Ammon's horn (tissue), 1 donor: ENCODE data around the gene SCNN1G.
"Not testable (repeated sequence)": the region's sequence is repeated elsewhere in the genome, so short reads cannot be mapped to it uniquely, and the experiment has no call there.

Source experiments
- DNase-seq: peaks from one replicate; pipeline ENCODE4 v3.0.0-alpha.2; 2016; ENCODE audit warnings: low spot score

SCNN1G gene

DNA sequence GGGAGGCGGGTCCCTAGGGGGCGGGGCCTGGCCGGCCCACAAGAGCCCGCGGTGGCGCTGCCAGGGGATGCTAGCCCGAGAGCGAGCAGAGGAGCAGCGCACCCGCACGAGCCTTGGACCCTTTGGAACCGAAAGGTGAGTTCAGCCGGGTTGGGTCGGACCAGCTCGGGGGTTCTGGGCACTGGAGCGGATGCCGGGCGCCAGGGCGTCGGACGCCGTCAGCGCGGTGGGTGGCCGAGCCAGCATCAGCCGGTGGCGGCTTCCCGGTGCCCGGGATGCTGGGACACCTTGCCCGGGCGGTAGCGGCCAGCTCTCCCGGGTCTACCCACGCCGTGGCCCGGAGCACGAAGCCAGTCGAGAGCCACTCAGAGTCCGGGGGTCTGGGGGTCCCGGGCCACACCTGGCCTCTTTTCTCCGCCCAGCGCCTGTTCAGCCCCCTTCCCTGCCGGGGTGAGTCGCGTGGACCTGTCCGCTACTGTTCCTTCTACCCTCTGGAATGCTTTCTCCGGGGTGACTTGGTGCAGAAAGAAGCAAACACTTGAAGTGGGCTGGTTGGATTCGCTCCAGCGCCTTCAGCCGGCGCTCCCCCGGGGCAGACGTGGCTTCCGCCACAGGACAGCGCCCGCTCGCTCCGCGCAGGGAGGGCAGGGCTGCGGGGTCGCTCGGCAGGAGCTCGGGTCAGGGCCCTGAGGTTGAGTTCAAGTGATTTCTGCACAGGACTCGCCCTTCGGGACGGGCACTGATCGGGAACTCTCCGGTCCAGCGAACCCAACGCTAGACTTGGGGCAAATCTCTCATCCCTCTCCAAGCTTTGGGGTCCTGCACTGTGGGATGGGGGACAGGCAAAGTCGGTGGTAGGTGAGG, at the start of gene SCNN1G:
TSS of gene SCNN1G (plus strand) at position 67 of the 864 bp plus-strand sequence. CDS start 3,527 bp downstream, outside the sequence.
- no peak for DNase-seq

DNA sequence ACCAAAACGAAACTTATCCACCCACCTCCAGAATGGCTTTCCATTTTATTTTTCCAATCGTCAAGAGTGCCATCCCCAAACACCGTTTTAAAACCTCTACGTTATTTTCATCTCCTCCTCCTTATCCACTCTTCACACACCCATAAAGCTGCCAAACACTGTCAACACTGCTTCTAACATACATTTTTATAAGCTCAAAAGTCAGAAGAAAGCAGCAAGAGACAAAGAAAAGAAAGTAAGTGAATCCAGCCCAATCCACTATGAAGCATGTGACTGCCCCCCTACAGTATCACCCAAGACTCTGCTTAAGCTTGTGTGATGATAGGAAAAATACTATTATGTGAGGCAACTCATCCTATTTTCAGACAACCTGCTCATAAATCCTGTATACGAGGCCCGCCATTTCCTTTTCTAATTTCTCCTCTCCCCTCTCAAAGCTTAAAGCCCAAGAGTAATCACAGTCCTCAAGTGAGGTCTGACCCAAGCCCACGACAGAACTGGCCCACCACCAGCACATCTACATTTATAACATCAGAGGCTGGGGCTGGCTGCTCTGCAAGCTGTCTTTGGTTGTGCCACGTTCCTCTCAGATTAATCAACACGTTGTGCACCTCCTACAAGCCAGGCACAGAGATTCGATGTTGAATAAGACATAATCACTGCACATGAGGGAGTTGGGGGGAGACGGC, 49.6 kb upstream of the SCNN1G start:
- DNase-seq = peak; percentile 71

- DNase-seq = no peak
Observed at GRCh38 chr16:23134274-23134673, 48.3 kb upstream of the SCNN1G start.

DNA sequence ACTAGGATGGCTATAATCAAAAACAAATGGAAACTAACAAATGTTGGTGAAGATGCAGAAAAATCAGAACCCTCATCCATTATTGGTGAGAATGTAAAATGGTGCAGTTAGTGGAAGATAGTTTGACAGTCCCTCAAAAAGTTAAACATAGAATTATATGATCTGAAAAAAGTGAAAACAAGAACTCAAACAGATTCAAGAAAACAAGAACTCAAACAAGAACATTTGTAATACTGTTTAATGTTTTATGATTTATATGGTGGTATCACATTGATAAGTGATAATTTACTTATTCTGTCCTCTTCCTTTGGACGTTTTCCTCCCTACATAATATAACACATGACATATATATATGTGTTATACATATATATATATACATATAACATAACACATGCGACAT, 45.3 kb upstream of the SCNN1G start:
- no peak for DNase-seq

GRCh38 chr16:23137818-23138217, 44.7 kb upstream of the SCNN1G start:
- DNase-seq = no peak

DNA sequence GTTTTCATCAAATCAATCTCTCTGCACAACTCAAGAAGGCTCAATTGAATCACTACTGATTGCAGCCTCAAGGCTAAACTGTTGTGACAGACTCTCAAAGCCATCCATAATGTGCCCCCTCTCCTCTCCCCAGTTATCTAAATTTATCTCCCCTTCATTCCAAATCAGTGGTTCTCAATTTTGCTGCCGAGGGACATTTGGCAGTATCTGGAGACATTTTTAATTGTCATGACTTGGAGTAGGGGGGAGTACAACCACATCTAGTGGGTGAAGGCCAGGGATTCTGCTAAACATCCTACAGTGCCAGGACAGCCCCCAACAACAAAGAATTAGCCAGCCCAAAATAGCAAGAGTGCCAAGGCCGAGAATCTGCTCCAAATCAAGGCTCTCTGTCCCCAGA, 42.4 kb upstream of the SCNN1G start:
- no peak for DNase-seq

- no peak for DNase-seq
Observed at GRCh38 chr16:23141033-23141432, 41.5 kb upstream of the SCNN1G start.

DNA sequence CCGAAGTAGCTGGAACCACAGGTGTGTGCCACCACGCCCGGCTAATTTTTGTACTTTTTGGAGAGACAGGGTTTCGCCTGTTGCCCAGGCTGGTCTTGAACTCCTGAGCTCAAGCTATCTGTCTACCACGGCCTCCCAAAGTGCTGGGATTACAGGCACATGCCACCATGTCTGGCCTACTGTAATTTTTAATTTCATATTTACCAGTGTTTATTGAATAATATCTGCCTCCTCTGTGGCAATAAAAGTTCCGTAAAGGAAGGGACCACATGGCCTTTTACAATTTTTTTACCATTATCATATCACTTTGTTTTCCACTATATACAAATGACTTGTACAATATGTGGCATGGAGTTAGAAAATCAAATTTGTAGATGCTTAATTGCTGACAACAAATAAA, 41.0 kb upstream of the SCNN1G start:
- DNase-seq = no peak

DNA sequence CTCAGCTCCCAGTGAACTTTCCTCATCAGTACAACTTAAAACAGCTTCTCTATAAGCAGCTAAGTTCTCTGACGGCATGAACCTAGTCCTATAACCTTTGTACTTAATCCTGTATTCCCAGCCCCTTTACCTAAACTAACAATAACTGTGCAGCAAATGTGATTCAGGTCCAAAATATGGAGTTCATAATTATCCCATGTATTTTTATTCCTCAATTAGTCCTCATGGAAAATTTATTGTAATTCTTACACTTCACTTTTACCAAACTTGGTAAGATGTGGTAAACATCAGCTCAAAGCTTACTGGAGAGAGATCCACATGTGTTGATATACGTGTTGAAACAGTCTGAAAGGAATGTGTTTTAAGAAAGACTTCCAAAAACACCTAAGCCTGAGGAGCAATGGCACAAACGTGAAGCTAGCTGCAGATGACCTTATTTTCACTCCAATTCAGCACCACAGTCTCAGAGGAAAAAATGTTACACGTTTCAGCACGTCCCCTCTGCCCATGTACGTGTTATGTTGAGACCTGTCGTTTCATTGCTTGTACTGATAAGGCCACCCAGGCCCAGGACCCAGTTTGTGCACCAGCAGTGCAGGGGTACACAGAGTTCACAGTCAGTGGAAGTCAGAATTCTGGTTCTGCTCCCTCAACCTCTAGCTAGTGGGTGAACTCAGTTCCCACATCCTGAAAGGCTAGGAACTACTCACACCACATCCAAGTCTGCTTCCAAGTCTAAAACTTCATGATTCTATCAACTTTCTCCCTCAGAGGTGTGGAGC, 40.4 kb upstream of the SCNN1G start:
- no peak for DNase-seq

GRCh38 chr16:23143391-23143790, 39.2 kb upstream of the SCNN1G start:
- DNase-seq = no peak

DNA sequence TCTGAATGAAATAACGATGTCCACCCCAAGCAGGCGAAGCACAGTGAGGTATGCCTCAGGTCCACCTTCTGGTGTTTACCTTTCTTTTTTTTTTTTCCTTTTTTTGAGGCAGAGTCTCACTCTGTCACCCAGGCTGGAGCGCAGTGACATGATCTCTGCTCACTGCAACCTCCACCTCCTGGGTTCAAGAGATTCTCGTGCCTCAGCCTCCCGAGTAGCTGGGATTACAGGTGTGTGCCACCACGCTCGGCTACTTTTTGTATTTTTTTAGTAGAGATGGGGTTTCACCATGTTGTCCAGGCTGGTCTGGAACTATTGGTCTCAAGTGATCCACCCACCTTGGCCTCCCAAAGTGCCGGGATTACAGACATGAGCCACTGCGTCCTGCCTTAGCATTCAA, 38.2 kb upstream of the SCNN1G start:
- DNase-seq = not testable (repeated sequence)

GRCh38 chr16:23145186-23145585, 37.4 kb upstream of the SCNN1G start:
- DNase-seq = no peak

GRCh38 chr16:23145608-23146007, 36.9 kb upstream of the SCNN1G start:
- DNase-seq = no peak

- DNase-seq = no peak
Observed at GRCh38 chr16:23146877-23147601, 35.5 kb upstream of the SCNN1G start.

- no peak for DNase-seq
Observed at GRCh38 chr16:23147666-23148065, 34.9 kb upstream of the SCNN1G start.

- no peak for DNase-seq
Observed at GRCh38 chr16:23148166-23148512, 34.4 kb upstream of the SCNN1G start.

GRCh38 chr16:23148513-23149266, 33.9 kb upstream of the SCNN1G start:
- peak; percentile 57 for DNase-seq

DNA sequence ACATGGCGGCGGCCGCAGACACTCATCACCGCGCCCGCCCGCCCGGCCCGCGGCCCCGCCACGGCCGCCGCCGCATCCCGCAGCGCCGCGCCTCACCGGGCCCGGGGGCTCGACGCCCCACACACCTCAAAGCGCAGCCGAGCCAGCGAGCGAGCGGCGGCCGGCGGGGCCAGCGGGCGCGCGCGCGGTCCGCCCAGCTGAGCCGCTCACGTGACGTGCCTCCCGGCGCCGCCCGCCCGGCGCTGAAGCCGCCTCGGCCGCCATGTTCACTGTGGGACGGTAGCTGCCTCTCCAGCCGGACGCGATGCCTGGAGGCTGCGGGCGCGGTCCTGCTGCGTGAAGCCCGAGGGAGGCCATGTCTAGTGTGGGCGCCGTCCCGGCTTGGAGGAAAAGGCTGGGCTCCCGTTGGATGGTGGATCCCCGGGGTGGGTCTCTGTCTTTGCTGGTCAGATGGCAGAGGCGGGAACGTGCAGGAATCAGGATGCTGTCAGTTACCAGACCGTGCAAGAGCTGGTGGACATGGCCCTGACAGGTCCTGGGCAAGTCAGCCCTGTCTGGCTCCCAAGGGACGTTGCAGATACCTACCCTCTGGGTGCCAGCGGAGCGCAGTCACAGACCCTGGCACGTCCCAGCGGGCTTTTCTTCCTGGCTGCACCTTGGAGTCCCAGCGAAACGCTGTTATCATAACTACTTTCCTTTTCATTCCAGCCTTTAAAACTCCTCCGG, 33.1 kb upstream of the SCNN1G start, which contains the start of gene USP31:
TSS of gene USP31 (minus strand) at position 186 of the 726 bp plus-strand sequence. CDS start at position 4, 182 bp downstream.
- peak; percentile 98 for DNase-seq

DNA sequence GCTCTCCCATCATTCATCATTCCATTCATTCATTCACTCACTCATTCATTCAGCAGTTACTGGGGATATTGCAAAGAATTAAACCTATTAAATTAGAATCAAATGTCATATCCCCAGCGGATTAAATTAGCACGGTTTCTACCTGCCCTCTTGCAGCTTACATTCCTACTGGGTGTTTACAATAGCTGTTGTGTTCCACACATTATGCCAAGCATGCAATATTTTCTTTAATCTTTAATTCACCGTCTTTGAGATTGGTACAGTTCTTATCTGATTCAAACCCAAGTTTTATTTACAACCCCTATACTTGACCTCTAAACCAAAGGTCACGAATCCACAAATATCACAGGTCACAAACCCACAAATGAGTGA, 32.6 kb upstream of the SCNN1G start:
- no peak for DNase-seq

DNA sequence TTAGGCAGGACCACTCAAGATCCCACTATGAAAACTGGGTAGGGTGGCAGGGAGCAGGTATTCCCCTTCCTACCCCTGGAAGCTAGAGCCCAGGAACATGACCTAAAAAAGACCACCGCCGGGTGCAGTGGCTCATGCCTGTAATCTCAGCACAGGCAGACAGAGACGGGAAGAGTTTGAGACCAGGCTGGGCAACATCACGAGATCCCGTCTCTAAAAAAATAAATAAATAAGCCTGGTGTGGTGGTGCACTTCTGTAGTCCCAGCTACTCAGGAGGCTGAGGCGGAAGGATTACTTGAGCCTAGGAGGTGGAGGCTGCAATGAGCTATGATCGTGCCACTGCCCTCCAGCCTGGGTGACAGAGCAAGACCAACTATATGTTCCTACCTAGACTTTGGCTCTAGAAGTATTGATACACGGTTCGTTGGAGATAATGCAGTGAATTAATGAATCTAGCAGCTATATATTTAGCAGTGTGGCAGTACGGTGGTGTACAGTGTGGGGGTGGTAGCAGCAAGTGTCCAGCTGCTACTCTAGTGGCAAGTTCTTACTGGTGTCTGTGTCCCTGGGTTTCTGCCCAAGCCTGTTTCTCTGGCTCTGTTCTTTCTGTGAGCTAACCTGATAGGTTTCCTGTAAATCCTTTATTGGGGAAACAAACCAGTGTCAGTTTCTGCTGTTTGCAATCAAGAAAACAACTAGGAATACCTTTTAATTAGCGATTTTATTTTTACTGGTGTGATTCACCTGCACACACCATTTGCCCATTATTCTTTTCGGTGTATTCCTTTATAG, 30.0 kb upstream of the SCNN1G start:
- DNase-seq = no peak
